Liver (tissue), 3 donors: ENCODE results near the gene CYBA.

Experiments
- CTCF ChIP-seq: fragments of 150-350 bp; IDR thresholded peaks from 2 replicates; pipeline ENCODE4 v1.5.1; 2017; ENCODE audit warnings: improper control_type of control experiment, low read depth, low read length; ENCODE audit not compliant: missing input control
- FOXA1 ChIP-seq: IDR thresholded peaks from 2 replicates; pipeline ENCODE4 v1.6.1; 2016; ENCODE audit warnings: antibody characterized with exemption
- JUND ChIP-seq, 2 donors: IDR thresholded peaks; 2 replicates each; pipeline ENCODE4 v1.6.1; 2016; ENCODE audit warnings: antibody characterized with exemption in 2 of 2
- donor health status: healthy.
- donor health status: healthy.

DNA sequence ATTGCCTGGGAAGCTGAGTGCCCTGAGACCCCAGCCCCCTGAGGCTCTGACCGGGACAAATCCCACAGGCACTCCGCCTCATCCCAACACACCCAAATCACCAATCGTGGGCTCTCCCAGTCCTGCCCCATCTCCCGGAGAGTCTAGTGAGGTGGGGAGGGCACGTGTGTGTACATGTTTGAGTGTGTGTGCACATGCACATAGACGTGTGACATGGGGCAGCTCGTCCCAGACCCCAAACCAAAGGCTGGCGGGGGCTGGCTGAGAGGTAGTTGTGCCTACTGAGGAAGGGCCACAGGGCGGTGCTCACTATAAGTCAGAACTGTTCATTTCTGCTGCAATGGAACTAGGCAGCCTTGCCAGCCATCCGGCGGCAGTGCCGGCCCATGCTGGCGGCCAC, 26.9 kb upstream of the CYBA start:
- TF ChIP-seq JUND (IDR thresholded peaks at IDR 0.05) (no peak), FOXA1 (no peak), CTCF (no peak)
